Endothelial cell of umbilical vein (primary cell): ENCODE results near the gene DCPS. TPM values are rescaled to one million over a fixed set of nuclear protein-coding genes. Genes with fewer than 3 reads are reported as not detected.

ENCODE experiments used
- BruUV-seq: library from RNA; stranded (reverse); fragments of 400-500 nt; replicated peaks from 2 replicates; lab custom pipeline; 2021; lab: Mats Ljungman, UMichigan
- CTCF ChIA-PET: fragments of 300-600, 350-600 bp; sonication (Branson Sonifier 250); formaldehyde crosslinking; loops from one replicate; lab custom pipeline; 2021; ENCODE audit warnings: antibody characterized with exemption, inconsistent platforms; lab: Charles Lee
- POLR2A ChIA-PET: fragments of 300-600, 350-600 bp; sonication (Branson Sonifier 250); formaldehyde crosslinking; loops from one replicate; lab custom pipeline; 2021; ENCODE audit warnings: antibody characterized with exemption, inconsistent platforms; lab: Charles Lee
- DNase-seq: peaks from one replicate; pipeline ENCODE4 v3.0.0-alpha.2; 2011; ENCODE audit warnings: low read depth, low spot score
- FAIRE-seq: peaks from 2 replicates; lab custom pipeline; 2011; peaks lifted over from hg19 to GRCh38; lab: Jason Lieb, UNC
- H2AFZ ChIP-seq: 2 replicates; pipeline ENCODE4 v1.6.0; 2012; ENCODE audit warnings: low read depth, low read length, control low read depth, inconsistent platforms
- H3K27ac ChIP-seq: 2 replicates; pipeline ENCODE4 v1.5.1; 2011; ENCODE audit warnings: low read depth, mild to moderate bottlenecking, control low read depth, low read length, moderate library complexity; ENCODE audit not compliant: insufficient read depth
- H3K27me3 ChIP-seq, 2 experiments: 2 replicates each; pipeline versions ENCODE4 v1.6.0 to v1.6.1; 2011; ENCODE audit warnings: low read length in 2 of 2, mixed read lengths in 1 of 2; ENCODE audit not compliant: control insufficient read depth in 2 of 2, insufficient read depth in 2 of 2
- H3K36me3 ChIP-seq, 2 experiments: 2 replicates in 1 of 2; 3 replicates in 1 of 2; pipeline ENCODE4 v1.5.1; 2011; ENCODE audit warnings: low read length in 2 of 2, mild to moderate bottlenecking in 1 of 2, moderate library complexity in 1 of 2; ENCODE audit not compliant: control insufficient read depth in 2 of 2, insufficient read depth in 2 of 2; ENCODE audit errors: extremely low read depth in 1 of 2
- H3K4me1 ChIP-seq: 3 replicates; pipeline ENCODE4 v1.5.1; 2011; ENCODE audit warnings: mild to moderate bottlenecking, low read length; ENCODE audit not compliant: control insufficient read depth, insufficient read depth; ENCODE audit errors: extremely low read depth
- H3K4me2 ChIP-seq: 2 replicates; pipeline ENCODE4 v1.6.1; 2011; ENCODE audit warnings: low read length, control low read depth, mixed read lengths; ENCODE audit not compliant: insufficient read depth
- H3K4me3 ChIP-seq, 3 experiments: fragments of 200-600 bp in 1 of 3; sonication (generic), shearing (Covaris generic) in 1 of 3; replicated peaks in 1 of 3; 2 replicates each; pipeline ENCODE4 v1.5.1; 2011 to 2016; ENCODE audit warnings: control low read depth in 3 of 3, low read length in 3 of 3, mild to moderate bottlenecking in 2 of 3, inconsistent platforms in 1 of 3, low read depth in 1 of 3, moderate library complexity in 1 of 3; ENCODE audit not compliant: insufficient read depth in 1 of 3
- H3K79me2 ChIP-seq: 2 replicates; pipeline ENCODE4 v1.6.0; 2012; ENCODE audit warnings: low read length, inconsistent platforms; ENCODE audit not compliant: control insufficient read depth, insufficient read depth
- H3K9ac ChIP-seq: replicated peaks from 2 replicates; pipeline ENCODE3; 2011; ENCODE audit warnings: low read length, control low read depth; ENCODE audit not compliant: insufficient read depth; ENCODE audit errors: extremely low read depth
- H3K9me1 ChIP-seq: replicated peaks from 3 replicates; pipeline ENCODE4 v1.6.0; 2011; ENCODE audit warnings: mild to moderate bottlenecking, low read length; ENCODE audit not compliant: control insufficient read depth, insufficient read depth; ENCODE audit errors: extremely low read depth
- H3K9me3 ChIP-seq: replicated peaks from 2 replicates; pipeline ENCODE4 v1.5.1; 2012; ENCODE audit warnings: low read length, inconsistent platforms; ENCODE audit not compliant: control insufficient read depth, insufficient read depth
- H4K20me1 ChIP-seq: replicated peaks from 2 replicates; pipeline ENCODE3; 2011; ENCODE audit warnings: mild to moderate bottlenecking, low read length; ENCODE audit not compliant: control insufficient read depth, insufficient read depth; ENCODE audit errors: extremely low read depth
- CTCF ChIP-seq, 2 donors: IDR thresholded peaks; 1 replicate in 1 of 2; 2 replicates in 1 of 2; pipeline ENCODE4 v1.5.1; 2011; ENCODE audit warnings: low read length in 2 of 2, mild to moderate bottlenecking in 2 of 2, moderate library complexity in 2 of 2, control low read depth in 1 of 2, inconsistent platforms in 1 of 2, low read depth in 1 of 2; ENCODE audit not compliant: insufficient read depth in 1 of 2; ENCODE audit errors: extremely low read depth in 1 of 2
- MYC ChIP-seq: IDR thresholded peaks from one replicate; pipeline ENCODE4 v1.6.1; 2011; ENCODE audit warnings: mild to moderate bottlenecking, low read depth, low read length
- POLR2A ChIP-seq: IDR thresholded peaks from 2 replicates; pipeline ENCODE4 v1.6.1; 2012; ENCODE audit warnings: low read depth, mild to moderate bottlenecking, control low read depth, low read length
- dilution Hi-C: fragments of 300-500 bp; cut with MboI; formaldehyde crosslinking; loops from one replicate; pipeline ENCODE4 v1.15.0; 2019; ENCODE audit warnings: low sequenced_read_pairs; ENCODE audit not compliant: extremely low pct_ligation_motif_present
- intact Hi-C: fragments of 100-400 bp; cut with micrococcal nuclease; formaldehyde crosslinking; loops from one replicate; pipeline ENCODE4 v1.10.0; 2022
- polyA plus RNA-seq, 4 experiments: library from polyadenylated mRNA; depleted of rRNA in 3 of 4; stranded (reverse) in 3 of 4; unstranded in 1 of 4; fragments of >200 nt; gene quantifications; 2 replicates each; pipeline versions ENCODE4 v1.2.1 to v1.2.3, GENCODE V29; 2011 to 2012; ENCODE audit warnings: missing spikeins in 1 of 4
- total RNA-seq: library from RNA; stranded (reverse); gene quantifications from 2 replicates; pipeline ENCODE4 v1.2.3, GENCODE V29; 2021

The DCPS gene
- total and polyA plus RNA-seq, 2 donors (not counting 3 experiments of a cell fraction or from before 2014, with no cell fraction given), result 19.6 to 36.0 TPM

- H3K4me3 ChIP-seq, result no peak overlapping the region
- H3K9ac ChIP-seq, result no peak overlapping the region
- no peaks in the 10 kb centered on the region for H3K9me3 ChIP-seq
- no peak for FAIRE-seq
- DNase-seq, result peak; percentile 41
- ChIA-PET POLR2A (interaction anchor here (1.1 kb wide), 1 partner anchor 16 kb away, joined by 3 read pairs; no protein-coding TSS in a partner anchor), CTCF (interaction anchor here (1.7 to 5.7 kb wide), 3 partner anchors 10 to 127 kb away, joined by 3 to 37 read pairs (median 34); no protein-coding TSS in a partner anchor)
- no peak overlapping the region for H2AFZ ChIP-seq
- no peaks in the 10 kb centered on the region for H3K27me3 ChIP-seq
- TF ChIP-seq MYC (no peak), POLR2A (peak; percentile 23)
- peak overlapping the region; percentile 16 for H3K4me2 ChIP-seq
- no TSS peak for BruUV-seq
- H4K20me1 ChIP-seq, result no peaks in the 10 kb centered on the region
- H3K36me3 ChIP-seq, result no peaks in the 10 kb centered on the region
- H3K4me1 ChIP-seq, result peaks cover 38% of the 10 kb centered on the region
- dilution Hi-C loops, result no loop called here
- H3K27ac ChIP-seq, result peak overlapping the region; percentile 23
- peaks cover 45% of the 10 kb centered on the region for H3K79me2 ChIP-seq
- no peaks in the 10 kb centered on the region for H3K9me1 ChIP-seq
- intact Hi-C loops, result no loop called here
These were observed 49.3 kb downstream of the DCPS start for GRCh38 chr11:126352934-126353801.

- Histone ChIP-seq H3K27me3 (no peaks in the 10 kb centered on the region), H3K9me1 (no peaks in the 10 kb centered on the region), H3K9me3 (no peaks in the 10 kb centered on the region), H4K20me1 (no peaks in the 10 kb centered on the region), H3K4me1 (peaks cover 23% of the 10 kb centered on the region), H3K27ac (peak overlapping the region; percentile 79), H3K79me2 (peaks cover 42% of the 10 kb centered on the region), H3K36me3 (no peaks in the 10 kb centered on the region), H2AFZ (peak overlapping the region; percentile 72), H3K9ac (peak overlapping the region; percentile 94), H3K4me3 (peak overlapping the region; percentile 15 to 69 (median 64)), H3K4me2 (peak overlapping the region; percentile 86)
- TSS peak; percentile 46 for BruUV-seq
- dilution Hi-C loops (no loop called here), intact Hi-C loops (loop anchor here (1.0 to 2.0 kb wide), 3 partner anchors 8 to 44 kb away; no protein-coding TSS in a partner anchor)
- FAIRE-seq, result peak; percentile 76
- DNase-seq, result peak; percentile 21
- ChIA-PET POLR2A (interaction anchor here (0.5 to 1.0 kb wide), 2 partner anchors 14 to 94 kb away, joined by 3 to 8 read pairs; no protein-coding TSS in a partner anchor), CTCF (interaction anchor here (0.7 to 5.7 kb wide), 8 partner anchors 9 to 126 kb away, joined by 3 to 37 read pairs (median 4); partner anchors contain the start of gene DCPS)
- TF ChIP-seq CTCF (IDR thresholded peaks at IDR 0.05; ENCODE audit: extremely low read depth in 1 of 2, insufficient read depth in 1 of 2, low read depth in 1 of 2, low read length in 2 of 2), result no peak
These were observed 50.9 kb downstream of the DCPS start for GRCh38 chr11:126354631-126355323.
